ENCODE data around the gene PI4K2A.
"Not testable (repeated sequence)": the region's sequence is repeated elsewhere in the genome, so short reads cannot be mapped to it uniquely, and the experiment has no call there.

DNA sequence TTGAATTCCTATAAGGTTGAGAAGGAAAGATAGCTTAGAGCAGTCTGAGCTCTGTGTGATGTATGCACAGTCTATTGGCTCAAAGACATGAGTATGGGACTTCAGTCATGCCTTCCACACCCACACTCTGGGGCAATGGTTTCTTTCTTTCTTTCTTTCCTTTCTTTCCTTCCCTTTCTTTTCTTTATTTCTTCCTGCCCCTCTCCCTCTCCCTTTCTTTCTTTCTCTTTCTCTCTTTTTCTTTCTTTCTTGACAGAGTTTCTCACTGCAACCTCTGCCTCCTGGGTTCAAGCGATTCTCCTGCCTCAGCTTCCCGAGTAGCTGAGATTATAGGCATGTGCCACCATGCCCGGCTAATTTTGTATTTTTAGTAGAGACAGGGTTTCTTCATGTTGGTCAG is 1.4 kb upstream of the PI4K2A start:
- TF ChIP-seq POLR2A (IDR thresholded peaks at IDR 0.05): not testable (repeated sequence)
- TF ChIP-seq, protein P1, sequence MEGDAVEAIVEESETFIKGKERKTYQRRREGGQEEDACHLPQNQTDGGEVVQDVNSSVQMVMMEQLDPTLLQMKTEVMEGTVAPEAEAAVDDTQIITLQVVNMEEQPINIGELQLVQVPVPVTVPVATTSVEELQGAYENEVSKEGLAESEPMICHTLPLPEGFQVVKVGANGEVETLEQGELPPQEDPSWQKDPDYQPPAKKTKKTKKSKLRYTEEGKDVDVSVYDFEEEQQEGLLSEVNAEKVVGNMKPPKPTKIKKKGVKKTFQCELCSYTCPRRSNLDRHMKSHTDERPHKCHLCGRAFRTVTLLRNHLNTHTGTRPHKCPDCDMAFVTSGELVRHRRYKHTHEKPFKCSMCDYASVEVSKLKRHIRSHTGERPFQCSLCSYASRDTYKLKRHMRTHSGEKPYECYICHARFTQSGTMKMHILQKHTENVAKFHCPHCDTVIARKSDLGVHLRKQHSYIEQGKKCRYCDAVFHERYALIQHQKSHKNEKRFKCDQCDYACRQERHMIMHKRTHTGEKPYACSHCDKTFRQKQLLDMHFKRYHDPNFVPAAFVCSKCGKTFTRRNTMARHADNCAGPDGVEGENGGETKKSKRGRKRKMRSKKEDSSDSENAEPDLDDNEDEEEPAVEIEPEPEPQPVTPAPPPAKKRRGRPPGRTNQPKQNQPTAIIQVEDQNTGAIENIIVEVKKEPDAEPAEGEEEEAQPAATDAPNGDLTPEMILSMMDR (IDR thresholded peaks at IDR 0.05): not testable (repeated sequence)

All from breast epithelium (tissue), 3 donors.